H1 (cell line): ENCODE measurements around the gene NKTR. TPM values are rescaled to one million over a fixed set of nuclear protein-coding genes. Genes with fewer than 3 reads are reported as not detected.
A peak's percentile ranks its signal among the peaks of the same experiment; 100 is the strongest.

Experiments used
- CTCF ChIA-PET: fragments of 300-600 bp; sonication (Branson Sonifier 250); formaldehyde crosslinking; loops from one replicate; lab custom pipeline; 2021; ENCODE audit not compliant: partially characterized antibody; lab: Charles Lee
- POLR2A ChIA-PET: fragments of 300-600 bp; sonication (Branson Sonifier 250); formaldehyde crosslinking; loops from one replicate; lab custom pipeline; 2021; ENCODE audit warnings: inconsistent platforms; ENCODE audit not compliant: partially characterized antibody; lab: Charles Lee
- DNase-seq, 2 experiments: peaks; one replicate each; pipeline versions ENCODE4 v3.0.0 to v3.0.0-alpha.2; 2010 to 2022; ENCODE audit warnings: low spot score in 2 of 2, low read depth in 1 of 2, mixed read lengths in 1 of 2
- FAIRE-seq: peaks from 2 replicates; lab custom pipeline; 2011; peaks lifted over from hg19 to GRCh38; lab: Jason Lieb, UNC
- H2AFZ ChIP-seq: 2 replicates; pipeline ENCODE4 v1.8.1; 2012; ENCODE audit warnings: low read length, inconsistent platforms
- H2AK5ac ChIP-seq: 2 replicates; pipeline ENCODE4 v1.6.1; 2013; ENCODE audit warnings: low read depth, low read length
- H2BK120ac ChIP-seq: replicated peaks from 2 replicates; pipeline ENCODE3; 2013; ENCODE audit warnings: low read depth, low read length, inconsistent platforms
- H2BK12ac ChIP-seq: 2 replicates; pipeline ENCODE4 v1.6.1; 2013; ENCODE audit warnings: low read depth, low read length
- H2BK15ac ChIP-seq: 2 replicates; pipeline ENCODE4 v1.6.1; 2013; ENCODE audit warnings: low read length
- H2BK20ac ChIP-seq: 2 replicates; pipeline ENCODE4 v1.6.1; 2013; ENCODE audit warnings: low read length
- H2BK5ac ChIP-seq: 2 replicates; pipeline ENCODE4 v1.6.1; 2013; ENCODE audit warnings: low read depth, low read length
- H3K14ac ChIP-seq: 2 replicates; pipeline ENCODE4 v1.6.1; 2013; ENCODE audit warnings: inconsistent platforms; ENCODE audit not compliant: insufficient read length
- H3K18ac ChIP-seq: 2 replicates; pipeline ENCODE4 v1.6.1; 2013; ENCODE audit warnings: low read length; ENCODE audit errors: extremely low read depth
- H3K23ac ChIP-seq: 2 replicates; pipeline ENCODE4 v1.6.1; 2013; ENCODE audit warnings: inconsistent platforms; ENCODE audit not compliant: insufficient read length
- H3K23me2 ChIP-seq: 2 replicates; pipeline ENCODE4 v1.6.1; 2013; ENCODE audit warnings: low read depth, low read length
- H3K27ac ChIP-seq: 2 replicates; pipeline ENCODE4 v1.6.1; 2011; ENCODE audit warnings: low read depth, low read length, inconsistent platforms
- H3K27me3 ChIP-seq, 4 experiments: replicated peaks in 1 of 4; 1 replicate in 1 of 4; 2 replicates in 3 of 4; pipeline versions ENCODE4 v1.6.1 to v1.8.1; 2011 to 2013; ENCODE audit warnings: low read length in 3 of 4, mild to moderate bottlenecking in 3 of 4, inconsistent platforms in 2 of 4, mixed read lengths in 2 of 4, moderate library complexity in 1 of 4; ENCODE audit not compliant: control insufficient read depth in 3 of 4, insufficient read depth in 3 of 4; ENCODE audit errors: extremely low read depth in 1 of 4
- H3K36me3 ChIP-seq, 4 experiments: 2 replicates each; pipeline versions ENCODE4 v1.6.1 to v1.8.1; 2011 to 2013; ENCODE audit warnings: mild to moderate bottlenecking in 4 of 4, low read length in 3 of 4, moderate library complexity in 2 of 4, control low read depth in 1 of 4, inconsistent platforms in 1 of 4; ENCODE audit not compliant: insufficient read depth in 4 of 4, control insufficient read depth in 2 of 4
- H3K4ac ChIP-seq: replicated peaks from 2 replicates; pipeline ENCODE3; 2013; ENCODE audit warnings: low read length, low read depth, mixed read lengths, inconsistent platforms; ENCODE audit not compliant: insufficient read length
- H3K4me1 ChIP-seq, 4 experiments: replicated peaks in 1 of 4; 1 replicate in 1 of 4; 2 replicates in 3 of 4; pipeline versions ENCODE4 v1.6.1 to v1.8.1; 2011 to 2013; ENCODE audit warnings: low read length in 3 of 4, inconsistent platforms in 2 of 4, mixed read lengths in 1 of 4; ENCODE audit not compliant: insufficient read depth in 4 of 4, control insufficient read depth in 3 of 4
- H3K4me2 ChIP-seq, 2 experiments: 2 replicates each; pipeline versions ENCODE4 v1.6.1 to v1.8.1; 2011 to 2013; ENCODE audit warnings: low read depth in 2 of 2, low read length in 2 of 2, control low read depth in 1 of 2, inconsistent platforms in 1 of 2, mild to moderate bottlenecking in 1 of 2; ENCODE audit not compliant: insufficient read depth in 1 of 2
- H3K4me3 ChIP-seq, 4 experiments: fragments of 200-600, 300-600 bp in 1 of 4; sonication (generic), shearing (Covaris generic), sonication (Bioruptor Twin) in 1 of 4; 2 replicates each; pipeline versions ENCODE4 v1.5.1 to v1.8.1; 2011 to 2016; ENCODE audit warnings: low read length in 4 of 4, low read depth in 3 of 4, control low read depth in 2 of 4, inconsistent platforms in 2 of 4, mild to moderate bottlenecking in 2 of 4, mixed read lengths in 1 of 4, moderate library complexity in 1 of 4; ENCODE audit not compliant: insufficient read depth in 2 of 4; ENCODE audit errors: extremely low read depth in 1 of 4
- H3K56ac ChIP-seq: replicated peaks from 2 replicates; pipeline ENCODE3; 2013; ENCODE audit warnings: low read depth, mild to moderate bottlenecking, mixed read lengths, low read length, inconsistent platforms; ENCODE audit not compliant: insufficient read length
- H3K79me1 ChIP-seq: 2 replicates; pipeline ENCODE4 v1.6.1; 2013; ENCODE audit warnings: low read depth, low read length, control low read depth
- H3K79me2 ChIP-seq, 2 experiments: 2 replicates each; pipeline versions ENCODE4 v1.6.1 to v1.8.1; 2012 to 2013; ENCODE audit warnings: low read length in 2 of 2, mild to moderate bottlenecking in 2 of 2, inconsistent platforms in 1 of 2; ENCODE audit not compliant: insufficient read depth in 2 of 2, control insufficient read depth in 1 of 2
- H3K9ac ChIP-seq, 4 experiments: replicated peaks in 1 of 4; 1 replicate in 1 of 4; 2 replicates in 3 of 4; pipeline versions ENCODE4 v1.6.1 to v1.8.1; 2011 to 2013; ENCODE audit warnings: low read depth in 3 of 4, low read length in 3 of 4, control low read depth in 2 of 4, mild to moderate bottlenecking in 2 of 4, moderate library complexity in 2 of 4, inconsistent platforms in 1 of 4; ENCODE audit errors: extremely low read depth in 1 of 4
- H3K9me3 ChIP-seq, 2 experiments: 2 replicates each; pipeline versions ENCODE4 v1.6.1 to v1.8.1; 2012 to 2013; ENCODE audit warnings: mild to moderate bottlenecking in 2 of 2, moderate library complexity in 2 of 2, control low read depth in 1 of 2, inconsistent platforms in 1 of 2, low read depth in 1 of 2, low read length in 1 of 2, mixed read lengths in 1 of 2; ENCODE audit not compliant: insufficient read depth in 2 of 2
- H4K20me1 ChIP-seq, 2 experiments: replicated peaks in 1 of 2; 2 replicates each; pipeline versions ENCODE3 to v1.8.1; 2011 to 2013; ENCODE audit warnings: inconsistent platforms in 2 of 2, low read length in 2 of 2, mild to moderate bottlenecking in 1 of 2; ENCODE audit not compliant: insufficient read depth in 2 of 2, control insufficient read depth in 1 of 2
- H4K5ac ChIP-seq: 2 replicates; pipeline ENCODE4 v1.6.1; 2013; ENCODE audit warnings: low read length, low read depth, mixed read lengths, inconsistent platforms; ENCODE audit not compliant: insufficient read length
- H4K8ac ChIP-seq: 2 replicates; pipeline ENCODE4 v1.8.0; 2013; ENCODE audit warnings: mild to moderate bottlenecking, moderate library complexity, low read length, inconsistent platforms; ENCODE audit not compliant: insufficient read depth; ENCODE audit errors: extremely low read depth
- H4K91ac ChIP-seq: replicated peaks from 2 replicates; pipeline ENCODE3; 2013; ENCODE audit warnings: low read length, mixed read lengths, inconsistent platforms; ENCODE audit not compliant: insufficient read length
- CREB1 ChIP-seq: IDR thresholded peaks from 2 replicates; pipeline ENCODE4 v1.6.1; 2012; ENCODE audit warnings: inconsistent platforms
- EZH2 ChIP-seq: fragments of 200-600 bp; sonication (generic); IDR thresholded peaks from 2 replicates; pipeline ENCODE4 v1.7.1; 2012; ENCODE audit warnings: low read depth, mild to moderate bottlenecking, moderate library complexity, low read length, inconsistent platforms; ENCODE audit not compliant: severe bottlenecking
- FOSL1 ChIP-seq: IDR thresholded peaks from 2 replicates; pipeline ENCODE4 v1.6.1; 2011; ENCODE audit warnings: mild to moderate bottlenecking, low read depth, low read length, moderate library complexity; ENCODE audit not compliant: insufficient read depth
- GTF2F1 ChIP-seq: IDR thresholded peaks from 2 replicates; pipeline ENCODE4 v1.6.1; 2012; ENCODE audit warnings: low read depth, low read length, improper control_type of control experiment, borderline replicate concordance
- JUND ChIP-seq: IDR thresholded peaks from 2 replicates; pipeline ENCODE4 v1.6.1; 2011; ENCODE audit warnings: mild to moderate bottlenecking, improper control_type of control experiment, low read length
- NANOG ChIP-seq: IDR thresholded peaks from 2 replicates; pipeline ENCODE4 v1.6.1; 2011; ENCODE audit warnings: low read length, low read depth, mild to moderate bottlenecking, inconsistent platforms; ENCODE audit not compliant: insufficient read depth, poor library complexity, severe bottlenecking
- RNF2 ChIP-seq: fragments of 200-900, 300-1000 bp; sonication (generic); IDR thresholded peaks from 2 replicates; pipeline ENCODE4 v1.7.1; 2016; ENCODE audit warnings: borderline replicate concordance, low read depth, mild to moderate bottlenecking, antibody characterized with exemption, low read length; ENCODE audit not compliant: poor library complexity, severe bottlenecking; ENCODE audit errors: missing control alignments
- SP4 ChIP-seq: IDR thresholded peaks from 2 replicates; pipeline ENCODE4 v1.6.1; 2012; ENCODE audit warnings: low read length, inconsistent platforms
- polyA plus RNA-seq, 7 experiments: library from polyadenylated mRNA; depleted of rRNA in 3 of 7; stranded (reverse) in 5 of 7; unstranded in 2 of 7; fragments of >200 nt in 5 of 7; fragments of 200-250 nt in 2 of 7; gene quantifications; 1 replicate in 5 of 7; 2 replicates in 1 of 7; 4 replicates in 1 of 7; pipeline versions ENCODE4 v1.2.1 to v1.2.3, GENCODE V29; 2011 to 2013; ENCODE audit warnings: missing spikeins in 2 of 7, mixed read lengths in 2 of 7
- total RNA-seq: library from RNA; stranded (reverse); fragmentation: NEBNext Ultra II Directional; extraction: Animal tissue kit (Norgen Biotek cat#: 25700); gene quantifications from 2 replicates; pipeline ENCODE4 v1.2.1, GENCODE V29; 2021
- TF ChIP-seq, protein P1 (sequence below): IDR thresholded peaks from 2 replicates; pipeline ENCODE4 v1.6.1; 2012; ENCODE audit warnings: low read length, inconsistent platforms
- TF ChIP-seq, protein P2 (sequence below), 3 experiments: IDR thresholded peaks; 1 replicate in 2 of 3; 2 replicates in 1 of 3; pipeline versions ENCODE4 v1.5.1 to v1.6.1; 2011; ENCODE audit warnings: low read length in 3 of 3, mild to moderate bottlenecking in 3 of 3, inconsistent platforms in 2 of 3, low read depth in 1 of 3, moderate library complexity in 1 of 3; ENCODE audit not compliant: insufficient read depth in 1 of 3; ENCODE audit errors: control extremely low read depth in 1 of 3

NKTR gene
- total and polyA plus RNA-seq, 2 of the 8 experiments (the other 6 are each of a cell fraction or from before 2014, with no cell fraction given): 24.1 to 62.2 TPM

DNA sequence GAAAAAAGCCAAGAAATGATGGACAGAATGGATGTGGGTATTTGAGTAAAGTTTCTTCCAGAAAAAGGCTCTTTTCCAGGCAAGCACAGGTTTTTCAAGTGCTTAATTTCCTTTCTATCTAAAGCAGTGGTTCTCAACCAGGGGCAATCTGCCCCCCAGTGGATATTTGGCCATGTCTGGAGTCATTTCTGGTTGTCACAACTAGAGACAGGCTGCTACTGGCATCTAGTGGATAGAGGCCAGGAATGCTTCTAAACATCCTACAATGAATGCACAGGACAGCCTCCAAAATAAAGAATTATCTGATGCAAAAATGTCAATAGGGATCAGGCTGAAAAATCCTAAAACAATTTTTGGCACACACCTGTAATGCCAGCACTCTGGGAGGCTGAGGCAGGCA, 42.6 kb upstream of the NKTR start:
- no peak overlapping the region for H3K4me3 ChIP-seq
- no peaks in the 10 kb centered on the region for H3K27me3 ChIP-seq
- H2BK20ac ChIP-seq: no peak overlapping the region
- no peak overlapping the region for H2BK120ac ChIP-seq
- no peak overlapping the region for H2BK5ac ChIP-seq
- H4K91ac ChIP-seq: no peak overlapping the region
- peaks cover 1 to 4% of the 10 kb centered on the region in 2 experiments for H4K20me1 ChIP-seq
- no peak overlapping the region for H2BK15ac ChIP-seq
- no peak overlapping the region for H3K9ac ChIP-seq
- no peak overlapping the region for H3K4me2 ChIP-seq
- no peak overlapping the region for H3K14ac ChIP-seq
- H3K18ac ChIP-seq: no peak overlapping the region
- H4K8ac ChIP-seq: no peak overlapping the region
- H2BK12ac ChIP-seq: no peak overlapping the region
- ChIA-PET POLR2A (interaction anchor here (0.6 kb wide), 1 partner anchor 51 kb away, joined by 4 read pairs; no protein-coding TSS in a partner anchor), CTCF (interaction anchor here (0.6 to 1.7 kb wide), 3 partner anchors 11 to 424 kb away, joined by 3 to 5 read pairs (median 5); no protein-coding TSS in a partner anchor)
- H3K79me1 ChIP-seq: no peaks in the 10 kb centered on the region
- H3K9me3 ChIP-seq: no peaks in the 10 kb centered on the region
- H3K4ac ChIP-seq: no peak overlapping the region
- DNase-seq (no peak), FAIRE-seq (no peak)
- H3K23me2 ChIP-seq: no peaks in the 10 kb centered on the region
- no peak overlapping the region for H3K27ac ChIP-seq
- no peak overlapping the region for H3K23ac ChIP-seq
- no peak overlapping the region for H4K5ac ChIP-seq
- no peak overlapping the region for H2AK5ac ChIP-seq
- H2AFZ ChIP-seq: no peak overlapping the region
- no peak overlapping the region for H3K56ac ChIP-seq
- peaks cover 15 to 65% (median 46%) of the 10 kb centered on the region in 4 experiments for H3K36me3 ChIP-seq
- no peaks in the 10 kb centered on the region for H3K4me1 ChIP-seq
- H3K79me2 ChIP-seq: no peaks in the 10 kb centered on the region
- TF ChIP-seq FOSL1: no peak
- no peak for TF ChIP-seq SP4
- no peak for TF ChIP-seq EZH2
- TF ChIP-seq, protein P1, sequence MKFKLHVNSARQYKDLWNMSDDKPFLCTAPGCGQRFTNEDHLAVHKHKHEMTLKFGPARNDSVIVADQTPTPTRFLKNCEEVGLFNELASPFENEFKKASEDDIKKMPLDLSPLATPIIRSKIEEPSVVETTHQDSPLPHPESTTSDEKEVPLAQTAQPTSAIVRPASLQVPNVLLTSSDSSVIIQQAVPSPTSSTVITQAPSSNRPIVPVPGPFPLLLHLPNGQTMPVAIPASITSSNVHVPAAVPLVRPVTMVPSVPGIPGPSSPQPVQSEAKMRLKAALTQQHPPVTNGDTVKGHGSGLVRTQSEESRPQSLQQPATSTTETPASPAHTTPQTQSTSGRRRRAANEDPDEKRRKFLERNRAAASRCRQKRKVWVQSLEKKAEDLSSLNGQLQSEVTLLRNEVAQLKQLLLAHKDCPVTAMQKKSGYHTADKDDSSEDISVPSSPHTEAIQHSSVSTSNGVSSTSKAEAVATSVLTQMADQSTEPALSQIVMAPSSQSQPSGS: no peak
- no peak for TF ChIP-seq JUND
- TF ChIP-seq NANOG: no peak
- TF ChIP-seq GTF2F1: no peak
- TF ChIP-seq, protein P2, sequence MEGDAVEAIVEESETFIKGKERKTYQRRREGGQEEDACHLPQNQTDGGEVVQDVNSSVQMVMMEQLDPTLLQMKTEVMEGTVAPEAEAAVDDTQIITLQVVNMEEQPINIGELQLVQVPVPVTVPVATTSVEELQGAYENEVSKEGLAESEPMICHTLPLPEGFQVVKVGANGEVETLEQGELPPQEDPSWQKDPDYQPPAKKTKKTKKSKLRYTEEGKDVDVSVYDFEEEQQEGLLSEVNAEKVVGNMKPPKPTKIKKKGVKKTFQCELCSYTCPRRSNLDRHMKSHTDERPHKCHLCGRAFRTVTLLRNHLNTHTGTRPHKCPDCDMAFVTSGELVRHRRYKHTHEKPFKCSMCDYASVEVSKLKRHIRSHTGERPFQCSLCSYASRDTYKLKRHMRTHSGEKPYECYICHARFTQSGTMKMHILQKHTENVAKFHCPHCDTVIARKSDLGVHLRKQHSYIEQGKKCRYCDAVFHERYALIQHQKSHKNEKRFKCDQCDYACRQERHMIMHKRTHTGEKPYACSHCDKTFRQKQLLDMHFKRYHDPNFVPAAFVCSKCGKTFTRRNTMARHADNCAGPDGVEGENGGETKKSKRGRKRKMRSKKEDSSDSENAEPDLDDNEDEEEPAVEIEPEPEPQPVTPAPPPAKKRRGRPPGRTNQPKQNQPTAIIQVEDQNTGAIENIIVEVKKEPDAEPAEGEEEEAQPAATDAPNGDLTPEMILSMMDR (IDR thresholded peaks at IDR 0.05; ENCODE audit: control extremely low read depth in 1 of 3, insufficient read depth in 1 of 3, low read depth in 1 of 3, low read length in 3 of 3): peak in 1 of 3 experiments; percentile 57; a peak in 2 of 4 replicates
- no peak for TF ChIP-seq CREB1
- TF ChIP-seq RNF2: no peak
